Colonic mucosa (tissue), 4 donors: ENCODE data around the gene TRPM8. TPM values are rescaled to one million over a fixed set of nuclear protein-coding genes. Genes with fewer than 3 reads are reported as not detected.
A peak's percentile ranks its signal among the peaks of the same experiment; 100 is the strongest.

Source experiments
- DNase-seq: peaks from one replicate; pipeline ENCODE4 v3.0.0-alpha.2; 2020
- H3K27ac ChIP-seq: fragments of 200-600 bp; one replicate; pipeline ENCODE4 v1.8.0; 2021
- H3K27me3 ChIP-seq: fragments of 200-600 bp; one replicate; pipeline ENCODE4 v1.8.0; 2021
- H3K36me3 ChIP-seq: fragments of 200-600 bp; one replicate; pipeline ENCODE4 v1.8.0; 2021
- H3K4me1 ChIP-seq: fragments of 200-600 bp; one replicate; pipeline ENCODE4 v1.8.0; 2021; ENCODE audit warnings: mild to moderate bottlenecking
- H3K4me3 ChIP-seq: fragments of 200-600 bp; one replicate; pipeline ENCODE4 v1.8.0; 2021
- H3K9ac ChIP-seq, 2 donors: one replicate each; pipeline ENCODE4 v1.7.0; 2013; ENCODE audit warnings: control low read depth in 2 of 2, low read depth in 2 of 2, low read length in 2 of 2
- H3K9me3 ChIP-seq: fragments of 200-600 bp; one replicate; pipeline ENCODE4 v1.8.0; 2021
- intact Hi-C: fragments of 100-400 bp; cut with DNase I; formaldehyde crosslinking; loops from one replicate; pipeline ENCODE4 v1.14.1; 2022
- total RNA-seq, 2 donors: library from RNA; stranded (reverse); fragmentation: NEBNext Ultra II Directional in 1 of 2; extraction: Animal tissue kit (Norgen Biotek cat#: 25700) in 1 of 2; gene quantifications; one replicate each; pipeline ENCODE4 v1.2.1, GENCODE V29; 2021
- TF ChIP-seq, protein P1 (sequence below): fragments of 200-600 bp; IDR thresholded peaks from one replicate; pipeline ENCODE4 v1.8.0; 2022; ENCODE audit warnings: antibody characterized with exemption, mild to moderate bottlenecking
- donor health status: healthy.
- donor health status: DM: no; HTN: no; CAD: no.
- donor health status: DM: no; HTN: no; CAD: no.

TRPM8 gene
- total RNA-seq, 2 donors from 2014 or later, result not detected

DNA sequence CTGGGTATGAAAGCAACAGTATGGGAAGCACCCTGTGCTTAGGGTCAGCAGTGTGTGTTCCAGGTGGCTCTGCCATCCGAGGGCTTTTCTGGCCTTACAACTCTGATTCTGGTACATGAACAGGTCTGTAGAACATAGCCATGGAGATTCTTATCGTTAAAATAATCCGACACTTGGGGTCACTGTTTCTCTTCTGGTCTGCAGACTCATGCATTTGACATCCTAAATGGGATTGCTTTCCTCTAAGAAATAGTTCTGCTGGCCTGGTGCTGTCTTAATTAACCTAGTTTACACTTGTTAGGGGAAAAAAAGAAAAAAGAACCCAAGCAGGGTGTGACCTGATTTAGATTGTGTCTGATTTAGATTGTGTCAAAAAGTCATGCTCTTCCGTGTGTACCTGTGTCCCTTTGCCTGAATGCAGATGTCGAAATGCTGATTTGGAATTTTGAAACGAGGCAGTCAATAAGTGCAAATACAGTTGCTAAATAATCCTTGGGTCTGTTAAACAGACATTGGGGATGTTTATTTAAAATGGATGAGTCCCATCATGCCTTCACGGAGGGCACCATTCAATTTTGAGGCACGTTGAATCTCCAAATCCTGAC, 59.6 kb downstream of the TRPM8 start:
- no peaks in the 10 kb centered on the region for H3K9me3 ChIP-seq
- no peaks in the 10 kb centered on the region for H3K4me1 ChIP-seq
- no peak overlapping the region for H3K4me3 ChIP-seq
- no peaks in the 10 kb centered on the region for H3K27me3 ChIP-seq
- TF ChIP-seq, protein P1, sequence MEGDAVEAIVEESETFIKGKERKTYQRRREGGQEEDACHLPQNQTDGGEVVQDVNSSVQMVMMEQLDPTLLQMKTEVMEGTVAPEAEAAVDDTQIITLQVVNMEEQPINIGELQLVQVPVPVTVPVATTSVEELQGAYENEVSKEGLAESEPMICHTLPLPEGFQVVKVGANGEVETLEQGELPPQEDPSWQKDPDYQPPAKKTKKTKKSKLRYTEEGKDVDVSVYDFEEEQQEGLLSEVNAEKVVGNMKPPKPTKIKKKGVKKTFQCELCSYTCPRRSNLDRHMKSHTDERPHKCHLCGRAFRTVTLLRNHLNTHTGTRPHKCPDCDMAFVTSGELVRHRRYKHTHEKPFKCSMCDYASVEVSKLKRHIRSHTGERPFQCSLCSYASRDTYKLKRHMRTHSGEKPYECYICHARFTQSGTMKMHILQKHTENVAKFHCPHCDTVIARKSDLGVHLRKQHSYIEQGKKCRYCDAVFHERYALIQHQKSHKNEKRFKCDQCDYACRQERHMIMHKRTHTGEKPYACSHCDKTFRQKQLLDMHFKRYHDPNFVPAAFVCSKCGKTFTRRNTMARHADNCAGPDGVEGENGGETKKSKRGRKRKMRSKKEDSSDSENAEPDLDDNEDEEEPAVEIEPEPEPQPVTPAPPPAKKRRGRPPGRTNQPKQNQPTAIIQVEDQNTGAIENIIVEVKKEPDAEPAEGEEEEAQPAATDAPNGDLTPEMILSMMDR, result peak; percentile 16
- no peaks in the 10 kb centered on the region for H3K36me3 ChIP-seq
- intact Hi-C loops, result loop anchor here (5.0 to 10.0 kb wide), 2 partner anchors 526 to 568 kb away; no protein-coding TSS in a partner anchor
- no peak overlapping the region for H3K9ac ChIP-seq
- no peak for DNase-seq
- no peak overlapping the region for H3K27ac ChIP-seq

DNA sequence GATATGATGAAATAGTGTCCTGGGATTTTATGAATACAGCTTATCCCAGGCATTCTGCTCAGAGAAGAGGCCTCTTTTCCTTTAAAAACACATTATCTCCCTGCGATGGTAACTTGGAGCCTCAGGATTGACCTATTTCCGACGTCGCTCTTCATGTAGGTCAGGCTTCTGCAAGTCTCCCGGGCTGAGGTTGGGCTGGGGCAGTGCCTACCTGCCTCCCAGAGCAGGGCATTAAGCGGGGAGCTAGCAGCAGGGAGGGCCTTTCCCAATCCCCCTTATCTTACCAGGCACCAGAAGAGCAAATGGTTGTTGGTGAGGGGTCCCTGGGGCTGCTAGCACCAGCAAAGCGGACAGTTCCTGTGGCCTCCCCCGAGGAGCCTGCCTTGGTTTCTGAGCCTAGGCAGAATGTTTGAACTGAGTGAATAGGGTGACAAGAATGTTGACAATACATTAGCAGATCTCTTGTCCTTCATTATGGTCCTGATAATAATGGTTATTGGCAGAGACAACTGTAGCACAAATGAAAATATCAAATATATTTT, 60.2 kb downstream of the TRPM8 start:
- Histone ChIP-seq H3K27me3 (no peaks in the 10 kb centered on the region), H3K4me3 (no peak overlapping the region), H3K9me3 (no peaks in the 10 kb centered on the region), H3K9ac (no peak overlapping the region), H3K36me3 (no peaks in the 10 kb centered on the region), H3K4me1 (no peaks in the 10 kb centered on the region), H3K27ac (no peak overlapping the region)
- TF ChIP-seq, protein P1, result no peak
- DNase-seq, result no peak
- intact Hi-C loops, result loop anchor here (5.0 to 10.0 kb wide), 2 partner anchors 525 to 567 kb away; no protein-coding TSS in a partner anchor

DNA sequence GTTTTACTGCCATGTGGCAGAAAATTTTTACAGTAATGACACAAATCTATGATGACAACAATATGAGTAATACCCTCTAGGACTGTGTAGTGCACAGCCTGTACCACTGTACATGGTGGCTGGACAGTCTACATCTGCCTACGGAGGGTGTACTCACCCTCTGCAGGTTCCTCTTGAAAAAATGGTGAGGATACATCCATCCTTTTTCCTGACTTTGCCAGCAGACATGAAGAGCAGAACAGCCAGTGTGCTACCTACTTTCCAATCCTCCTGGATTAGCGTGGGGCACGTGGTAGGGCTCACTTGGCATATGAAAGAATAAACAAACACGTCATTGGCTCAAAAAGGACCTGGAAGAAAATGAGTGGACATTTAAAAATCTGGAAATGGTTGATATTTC, 62.6 kb downstream of the TRPM8 start:
- Histone ChIP-seq H3K4me3 (no peak overlapping the region), H3K27me3 (no peaks in the 10 kb centered on the region), H3K9ac (no peak overlapping the region), H3K4me1 (no peaks in the 10 kb centered on the region), H3K27ac (no peak overlapping the region), H3K36me3 (no peaks in the 10 kb centered on the region), H3K9me3 (no peaks in the 10 kb centered on the region)
- intact Hi-C loops, result loop anchor here (5.0 to 10.0 kb wide), 2 partner anchors 523 to 565 kb away; no protein-coding TSS in a partner anchor
- TF ChIP-seq, protein P1, result no peak
- no peak for DNase-seq

DNA sequence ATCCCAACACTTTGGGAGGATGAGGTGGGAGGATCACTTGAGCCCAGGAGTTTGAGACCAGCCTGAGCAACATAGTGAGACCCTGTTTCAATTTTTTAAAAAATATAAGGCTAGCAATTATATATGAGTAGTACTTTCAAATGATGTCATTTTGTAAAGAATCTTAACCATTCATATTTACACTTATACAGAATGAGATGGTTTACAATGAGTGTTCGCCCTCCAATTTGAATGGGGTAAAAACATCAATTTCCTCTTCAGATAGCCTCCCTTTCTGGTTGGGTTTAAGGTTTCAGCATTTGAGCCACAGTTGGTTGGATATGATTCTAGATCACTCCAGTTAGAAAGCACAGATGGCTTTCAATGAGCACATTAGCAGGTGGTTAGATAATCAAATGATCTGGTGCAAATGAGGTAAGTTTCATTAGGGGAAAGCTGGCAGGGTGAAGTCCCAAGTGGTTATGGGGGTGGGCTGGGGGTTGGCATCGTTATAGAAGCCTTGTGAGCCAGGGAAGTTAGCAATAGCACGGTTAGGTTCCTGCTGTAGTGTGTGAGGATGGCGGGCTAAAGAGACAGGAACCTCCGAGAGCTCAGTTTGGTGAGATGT, 63.9 kb downstream of the TRPM8 start:
- intact Hi-C loops, result no loop called here
- no peak for DNase-seq
- Histone ChIP-seq H3K27ac (no peak overlapping the region), H3K4me3 (no peak overlapping the region), H3K9ac (no peak overlapping the region), H3K9me3 (no peaks in the 10 kb centered on the region), H3K36me3 (no peaks in the 10 kb centered on the region), H3K27me3 (no peaks in the 10 kb centered on the region), H3K4me1 (no peaks in the 10 kb centered on the region)
- TF ChIP-seq, protein P1, result no peak

DNA sequence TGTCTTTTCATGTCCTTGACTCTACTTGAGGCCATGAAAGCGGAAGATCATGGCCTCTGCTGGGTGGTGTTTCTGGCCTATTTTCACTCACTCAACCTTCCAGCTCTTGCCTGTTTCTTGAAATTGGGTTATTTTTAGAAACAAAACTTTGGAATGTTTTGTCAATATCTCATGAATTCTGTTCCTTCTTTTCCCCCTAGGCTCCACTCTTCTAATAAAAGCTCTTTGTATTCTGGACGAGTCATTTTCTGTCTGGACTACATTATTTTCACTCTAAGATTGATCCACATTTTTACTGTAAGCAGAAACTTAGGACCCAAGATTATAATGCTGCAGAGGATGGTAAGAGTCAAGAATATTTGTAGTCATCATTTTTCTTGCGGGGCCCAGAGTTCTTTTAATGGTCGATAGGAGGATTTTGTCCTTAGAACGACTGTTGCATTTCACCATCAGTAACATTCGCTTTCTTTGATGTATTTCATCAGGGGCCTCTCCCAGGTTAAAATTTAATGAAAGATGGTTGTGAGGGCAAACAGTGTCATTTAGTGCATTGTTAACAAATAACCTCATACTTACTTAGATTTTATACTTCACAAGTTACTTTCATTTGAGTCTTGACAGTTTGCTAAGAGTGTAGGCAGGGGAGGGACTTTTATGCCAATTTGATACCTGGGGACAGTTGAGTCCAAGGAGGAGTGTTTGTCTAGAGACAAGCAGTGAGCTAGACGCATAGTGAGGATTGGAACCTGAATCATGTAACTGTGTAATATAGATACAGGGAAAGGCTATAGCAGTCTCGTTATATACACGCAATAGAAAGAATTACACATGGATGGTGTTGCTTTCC, 64.6 kb downstream of the TRPM8 start:
- no peak for DNase-seq
- Histone ChIP-seq H3K36me3 (no peaks in the 10 kb centered on the region), H3K27ac (no peak overlapping the region), H3K9ac (no peak overlapping the region), H3K4me3 (no peak overlapping the region), H3K27me3 (no peaks in the 10 kb centered on the region), H3K4me1 (no peaks in the 10 kb centered on the region), H3K9me3 (no peaks in the 10 kb centered on the region)
- TF ChIP-seq, protein P1, result no peak
- intact Hi-C loops, result no loop called here
